NCI-H2081 treated with DMSO at 0.1 percent for 48 hours (cell line): ENCODE measurements around the gene AMZ1.
"Not testable (repeated sequence)": the region's sequence is repeated elsewhere in the genome, so short reads cannot be mapped to it uniquely, and the experiment has no call there.

ENCODE experiments used
- DNase-seq: peaks from one replicate; lab custom pipeline; 2025; lab: John Stamatoyannopoulos, UW

AMZ1 gene

GRCh38 chr7:2691011-2691707 is 3.2 kb downstream of the AMZ1 start:
- DNase-seq, result no peak

- not testable (repeated sequence) for DNase-seq
Observed at GRCh38 chr7:2691932-2692439, 4.0 kb downstream of the AMZ1 start.

GRCh38 chr7:2692543-2692942 is 4.5 kb downstream of the AMZ1 start:
- no peak for DNase-seq

- DNase-seq, result not testable (repeated sequence)
Observed at GRCh38 chr7:2693420-2694121, 5.6 kb downstream of the AMZ1 start.

GRCh38 chr7:2694122-2694436 is 6.1 kb downstream of the AMZ1 start:
- not testable (repeated sequence) for DNase-seq

GRCh38 chr7:2698581-2699288 is 10.7 kb downstream of the AMZ1 start:
- no peak for DNase-seq

- no peak for DNase-seq
Observed at GRCh38 chr7:2699289-2699620, 11.3 kb downstream of the AMZ1 start.

- no peak for DNase-seq
Observed at GRCh38 chr7:2700141-2700850, 12.3 kb downstream of the AMZ1 start.

GRCh38 chr7:2701424-2701823 is 13.4 kb downstream of the AMZ1 start:
- DNase-seq, result no peak

- DNase-seq, result no peak
Observed at GRCh38 chr7:2701832-2702593, 14.0 kb downstream of the AMZ1 start.

- no peak for DNase-seq
Observed at GRCh38 chr7:2702594-2702957, 14.6 kb downstream of the AMZ1 start.

- DNase-seq, result no peak
Observed at GRCh38 chr7:2705371-2706096, 17.5 kb downstream of the AMZ1 start.

GRCh38 chr7:2706685-2707126 is 18.7 kb downstream of the AMZ1 start:
- DNase-seq, result no peak

GRCh38 chr7:2707481-2707880 is 19.5 kb downstream of the AMZ1 start:
- no peak for DNase-seq

- no peak for DNase-seq
Observed at GRCh38 chr7:2708041-2708440, 20.0 kb downstream of the AMZ1 start.

GRCh38 chr7:2708547-2709310 is 20.7 kb downstream of the AMZ1 start:
- no peak for DNase-seq

GRCh38 chr7:2709553-2710285 is 21.7 kb downstream of the AMZ1 start:
- DNase-seq, result no peak

GRCh38 chr7:2710286-2710655 is 22.3 kb downstream of the AMZ1 start:
- DNase-seq, result no peak

GRCh38 chr7:2710901-2711551 is 23.0 kb downstream of the AMZ1 start:
- DNase-seq, result no peak
